Effector memory CD4-positive, alpha-beta T cell (primary cell): ENCODE data around the gene MNX1.

ENCODE experiments used
- DNase-seq, 3 donors: peaks; one replicate each; pipeline ENCODE4 v3.0.0-alpha.2; 2020
- H3K27ac ChIP-seq: 2 replicates; pipeline ENCODE4 v1.7.0; 2013; ENCODE audit warnings: mild to moderate bottlenecking, low read length, moderate library complexity; ENCODE audit not compliant: insufficient read depth, poor library complexity, severe bottlenecking
- H3K27me3 ChIP-seq: replicated peaks from 2 replicates; pipeline ENCODE4 v1.7.0; 2013; ENCODE audit warnings: mild to moderate bottlenecking, low read length; ENCODE audit not compliant: insufficient read depth, control insufficient read depth, poor library complexity, severe bottlenecking
- H3K36me3 ChIP-seq: 2 replicates; pipeline ENCODE4 v1.7.0; 2013; ENCODE audit warnings: mild to moderate bottlenecking, low read length, moderate library complexity; ENCODE audit not compliant: control insufficient read depth, insufficient read depth
- H3K4me1 ChIP-seq: 2 replicates; pipeline ENCODE4 v1.7.0; 2013; ENCODE audit warnings: low read length, mild to moderate bottlenecking; ENCODE audit not compliant: control insufficient read depth, insufficient read depth, poor library complexity, severe bottlenecking
- H3K4me3 ChIP-seq: 2 replicates; pipeline ENCODE4 v1.7.0; 2013; ENCODE audit warnings: low read length, low read depth, mild to moderate bottlenecking; ENCODE audit not compliant: insufficient read depth, poor library complexity, severe bottlenecking
- H3K9me3 ChIP-seq: 2 replicates; pipeline ENCODE4 v1.7.0; 2013; ENCODE audit warnings: mild to moderate bottlenecking, low read length, moderate library complexity; ENCODE audit not compliant: control insufficient read depth

Gene MNX1

GRCh38 chr7:157003445-157003755 lies 7.1 kb downstream of the MNX1 start:
- no peak for DNase-seq
- Histone ChIP-seq H3K4me3 (no peak overlapping the region), H3K4me1 (peaks cover 20% of the 10 kb centered on the region), H3K27ac (no peak overlapping the region), H3K9me3 (no peaks in the 10 kb centered on the region), H3K27me3 (peaks cover 62% of the 10 kb centered on the region), H3K36me3 (no peaks in the 10 kb centered on the region)

GRCh38 chr7:157002819-157003421 lies 7.5 kb downstream of the MNX1 start:
- Histone ChIP-seq H3K36me3 (no peaks in the 10 kb centered on the region), H3K4me3 (no peak overlapping the region), H3K27me3 (peaks cover 57% of the 10 kb centered on the region), H3K4me1 (peaks cover 20% of the 10 kb centered on the region), H3K27ac (no peak overlapping the region), H3K9me3 (no peaks in the 10 kb centered on the region)
- DNase-seq = no peak

- no peaks in the 10 kb centered on the region for H3K9me3 ChIP-seq
- DNase-seq = no peak
- H3K4me3 ChIP-seq = no peak overlapping the region
- no peak overlapping the region for H3K27ac ChIP-seq
- H3K36me3 ChIP-seq = no peaks in the 10 kb centered on the region
- peaks cover 20% of the 10 kb centered on the region for H3K4me1 ChIP-seq
- peaks cover 56% of the 10 kb centered on the region for H3K27me3 ChIP-seq
These were observed 8.3 kb downstream of the MNX1 start for GRCh38 chr7:157001920-157002818.

GRCh38 chr7:157000741-157001653 lies 9.5 kb downstream of the MNX1 start:
- Histone ChIP-seq H3K27me3 (peaks cover 56% of the 10 kb centered on the region), H3K36me3 (no peaks in the 10 kb centered on the region), H3K4me3 (no peak overlapping the region), H3K9me3 (no peaks in the 10 kb centered on the region), H3K4me1 (peaks cover 20% of the 10 kb centered on the region), H3K27ac (no peak overlapping the region)
- DNase-seq = no peak

DNA sequence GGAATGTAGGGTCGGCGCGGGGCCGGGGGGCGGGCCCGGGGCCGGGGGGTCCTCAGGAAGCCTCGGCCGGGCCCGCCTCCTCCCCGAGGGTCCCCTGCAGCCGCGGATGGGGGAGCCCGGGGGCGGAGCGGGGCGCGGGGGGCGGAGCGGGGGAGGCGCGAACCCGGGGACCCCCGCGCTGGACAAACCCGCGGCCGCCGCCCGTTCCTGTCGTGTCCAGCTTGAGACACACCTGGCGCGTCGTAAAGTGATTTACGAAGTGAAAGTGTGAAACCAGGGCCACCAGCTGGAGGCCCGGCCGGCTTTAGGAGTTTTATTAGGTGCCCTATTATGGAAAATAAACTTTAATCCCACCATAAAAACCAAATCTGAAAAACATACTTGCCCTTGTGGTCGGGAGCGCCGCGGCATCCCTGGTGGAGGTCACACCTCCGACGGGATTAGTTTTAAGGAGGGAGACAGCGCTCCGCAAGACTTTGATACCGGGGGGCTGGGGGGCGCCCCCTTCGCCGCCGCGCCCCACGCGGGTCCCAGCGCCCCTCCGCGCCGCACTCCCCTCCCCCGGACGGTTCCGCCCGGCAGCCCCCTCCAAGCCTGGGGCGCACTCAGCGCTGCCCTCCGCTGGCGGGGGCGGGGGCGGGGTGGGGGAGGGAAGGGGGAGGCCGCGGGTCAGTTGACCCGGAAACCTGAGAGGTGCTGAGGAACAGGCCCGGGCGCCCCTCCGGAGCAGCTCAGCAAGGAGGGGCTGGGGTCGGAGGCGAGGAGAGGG lies 10.3 kb downstream of the MNX1 start:
- Histone ChIP-seq H3K4me1 (peaks cover 16% of the 10 kb centered on the region), H3K9me3 (no peaks in the 10 kb centered on the region), H3K36me3 (no peaks in the 10 kb centered on the region), H3K4me3 (peak overlapping the region; percentile 49), H3K27ac (no peak overlapping the region), H3K27me3 (peaks cover 56% of the 10 kb centered on the region)
- no peak for DNase-seq

- H3K4me3 ChIP-seq = peak overlapping the region; percentile 49
- DNase-seq = no peak
- no peaks in the 10 kb centered on the region for H3K9me3 ChIP-seq
- H3K36me3 ChIP-seq = no peaks in the 10 kb centered on the region
- H3K27me3 ChIP-seq = peaks cover 49% of the 10 kb centered on the region
- no peak overlapping the region for H3K27ac ChIP-seq
- peaks cover 10% of the 10 kb centered on the region for H3K4me1 ChIP-seq
These were observed 11.2 kb downstream of the MNX1 start for GRCh38 chr7:156998988-156999957.

GRCh38 chr7:156994417-156994816 lies 16.0 kb downstream of the MNX1 start:
- Histone ChIP-seq H3K4me3 (no peak overlapping the region), H3K36me3 (no peaks in the 10 kb centered on the region), H3K9me3 (no peaks in the 10 kb centered on the region), H3K27ac (no peak overlapping the region), H3K4me1 (peaks cover 5% of the 10 kb centered on the region), H3K27me3 (peaks cover 10% of the 10 kb centered on the region)
- no peak for DNase-seq

GRCh38 chr7:156993925-156994235 lies 16.6 kb downstream of the MNX1 start:
- DNase-seq = no peak
- H3K36me3 ChIP-seq = no peaks in the 10 kb centered on the region
- H3K9me3 ChIP-seq = no peaks in the 10 kb centered on the region
- H3K4me3 ChIP-seq = no peak overlapping the region
- H3K27me3 ChIP-seq = peaks cover 4% of the 10 kb centered on the region
- no peak overlapping the region for H3K27ac ChIP-seq
- no peaks in the 10 kb centered on the region for H3K4me1 ChIP-seq
